ENCODE measurements around the gene CACNB2.

DNA sequence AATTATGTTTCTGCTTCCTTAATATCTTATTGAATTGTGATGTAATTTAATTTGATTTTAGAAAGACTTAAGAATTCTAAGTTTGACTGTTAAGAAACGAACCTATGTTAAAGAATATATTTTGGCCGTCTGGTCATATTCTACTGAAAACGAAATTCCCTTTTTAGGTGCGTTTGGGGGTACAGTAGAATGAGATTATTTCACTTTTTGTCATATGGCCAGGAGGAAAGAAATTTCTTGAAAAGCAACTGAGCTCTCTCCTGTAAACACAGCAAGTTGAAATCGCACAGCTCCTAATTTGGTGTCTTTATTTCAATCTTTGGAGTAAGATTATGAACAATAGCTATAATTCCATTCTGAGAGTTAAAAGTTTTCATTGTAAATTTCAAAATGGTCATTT lies 227.6 kb downstream of the CACNB2 start:
- TF ChIP-seq, protein P1, sequence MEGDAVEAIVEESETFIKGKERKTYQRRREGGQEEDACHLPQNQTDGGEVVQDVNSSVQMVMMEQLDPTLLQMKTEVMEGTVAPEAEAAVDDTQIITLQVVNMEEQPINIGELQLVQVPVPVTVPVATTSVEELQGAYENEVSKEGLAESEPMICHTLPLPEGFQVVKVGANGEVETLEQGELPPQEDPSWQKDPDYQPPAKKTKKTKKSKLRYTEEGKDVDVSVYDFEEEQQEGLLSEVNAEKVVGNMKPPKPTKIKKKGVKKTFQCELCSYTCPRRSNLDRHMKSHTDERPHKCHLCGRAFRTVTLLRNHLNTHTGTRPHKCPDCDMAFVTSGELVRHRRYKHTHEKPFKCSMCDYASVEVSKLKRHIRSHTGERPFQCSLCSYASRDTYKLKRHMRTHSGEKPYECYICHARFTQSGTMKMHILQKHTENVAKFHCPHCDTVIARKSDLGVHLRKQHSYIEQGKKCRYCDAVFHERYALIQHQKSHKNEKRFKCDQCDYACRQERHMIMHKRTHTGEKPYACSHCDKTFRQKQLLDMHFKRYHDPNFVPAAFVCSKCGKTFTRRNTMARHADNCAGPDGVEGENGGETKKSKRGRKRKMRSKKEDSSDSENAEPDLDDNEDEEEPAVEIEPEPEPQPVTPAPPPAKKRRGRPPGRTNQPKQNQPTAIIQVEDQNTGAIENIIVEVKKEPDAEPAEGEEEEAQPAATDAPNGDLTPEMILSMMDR (IDR thresholded peaks at IDR 0.05; ENCODE audit: low read depth, low read length, poor library complexity, severe bottlenecking): no peak
- no peak for TF ChIP-seq EZH2phosphoT487 (IDR thresholded peaks at IDR 0.05; ENCODE audit: borderline replicate concordance, low read length)

Data from DOHH2 (cell line).